ENCODE data around the gene CYP4V2.

CYP4V2 gene

GRCh38 chr4:186189656-186190055, 1.7 kb upstream of the CYP4V2 start:
- DNase-seq: no peak

- peak; percentile 51 for DNase-seq
Observed at GRCh38 chr4:186190581-186191199, 677 bp upstream of the CYP4V2 start.

- DNase-seq: peak; percentile 31
Observed at GRCh38 chr4:186192066-186192612, 772 bp downstream of the CYP4V2 start.

DNA sequence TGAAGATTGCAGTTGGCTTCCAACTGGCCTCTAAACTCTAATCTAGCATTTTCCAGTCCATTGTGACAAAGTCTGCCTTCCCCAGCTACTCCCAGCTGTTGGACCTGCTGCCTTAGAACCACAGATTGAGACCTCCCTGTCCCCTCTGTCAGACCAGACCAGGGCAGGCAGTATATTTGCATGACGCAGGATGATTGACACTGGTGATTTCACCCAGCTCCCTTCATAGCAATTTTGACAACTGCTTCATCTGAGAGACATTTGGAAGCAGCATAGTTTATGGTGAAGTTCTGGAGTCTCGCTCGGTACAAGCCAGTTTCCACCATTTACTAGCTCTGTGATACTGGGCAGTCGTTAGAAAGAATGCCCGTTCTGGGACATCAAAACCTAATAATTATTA, 2.5 kb downstream of the CYP4V2 start:
- DNase-seq: no peak

DNA sequence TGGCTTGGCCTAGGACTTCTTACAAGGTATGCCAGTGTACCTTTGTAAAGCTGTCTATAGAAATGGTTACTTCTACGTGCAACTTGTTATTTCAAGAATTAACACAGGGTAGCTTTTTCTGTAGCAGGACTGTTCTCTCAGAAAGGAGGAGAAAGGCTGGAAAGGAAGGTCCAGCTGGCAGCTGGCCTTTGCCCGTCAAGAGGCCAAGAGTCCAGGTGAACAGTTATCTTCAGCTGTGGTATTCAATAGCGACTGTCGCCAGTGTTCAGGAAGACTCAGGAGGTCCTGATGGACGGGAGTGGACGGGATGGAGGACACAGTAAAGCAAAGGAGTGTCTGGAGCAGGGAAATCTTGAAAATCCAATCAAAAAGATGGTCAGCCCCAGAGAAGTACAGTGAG, 4.7 kb downstream of the CYP4V2 start:
- no peak for DNase-seq

DNA sequence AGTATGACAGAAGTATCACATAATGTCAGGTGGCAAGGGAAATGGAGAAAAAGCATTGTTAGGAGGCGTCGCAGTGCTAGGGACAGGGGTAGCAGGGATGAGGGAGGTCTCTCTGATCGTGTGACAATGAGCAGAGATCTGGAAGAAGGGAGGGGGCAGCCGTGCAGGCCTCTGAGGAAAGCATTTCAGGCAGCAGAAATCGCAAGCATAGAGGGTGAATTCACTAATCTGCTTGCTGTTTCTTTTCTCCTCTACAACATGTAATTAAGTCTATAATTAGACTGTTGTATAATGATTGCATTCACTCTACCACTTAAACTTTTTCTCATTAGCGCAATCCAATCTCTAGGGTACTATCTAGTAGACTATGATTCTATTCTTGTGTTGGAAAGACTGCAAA, 9.1 kb downstream of the CYP4V2 start:
- DNase-seq: no peak

DNA sequence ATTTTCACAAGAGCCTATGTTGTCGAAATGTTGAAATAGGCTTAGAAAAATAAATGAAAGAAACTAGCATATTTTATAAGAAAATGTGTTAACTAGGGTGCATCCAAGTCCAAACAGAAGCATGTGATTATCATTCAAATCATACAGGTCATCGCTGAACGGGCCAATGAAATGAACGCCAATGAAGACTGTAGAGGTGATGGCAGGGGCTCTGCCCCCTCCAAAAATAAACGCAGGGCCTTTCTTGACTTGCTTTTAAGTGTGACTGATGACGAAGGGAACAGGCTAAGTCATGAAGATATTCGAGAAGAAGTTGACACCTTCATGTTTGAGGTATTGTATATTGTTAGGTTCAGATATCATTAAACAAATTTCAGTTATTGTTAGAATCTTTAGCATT, 9.6 kb downstream of the CYP4V2 start:
- DNase-seq: no peak

- DNase-seq: peak; percentile 62
Observed at GRCh38 chr4:186201535-186202230, 10.3 kb downstream of the CYP4V2 start.

DNA sequence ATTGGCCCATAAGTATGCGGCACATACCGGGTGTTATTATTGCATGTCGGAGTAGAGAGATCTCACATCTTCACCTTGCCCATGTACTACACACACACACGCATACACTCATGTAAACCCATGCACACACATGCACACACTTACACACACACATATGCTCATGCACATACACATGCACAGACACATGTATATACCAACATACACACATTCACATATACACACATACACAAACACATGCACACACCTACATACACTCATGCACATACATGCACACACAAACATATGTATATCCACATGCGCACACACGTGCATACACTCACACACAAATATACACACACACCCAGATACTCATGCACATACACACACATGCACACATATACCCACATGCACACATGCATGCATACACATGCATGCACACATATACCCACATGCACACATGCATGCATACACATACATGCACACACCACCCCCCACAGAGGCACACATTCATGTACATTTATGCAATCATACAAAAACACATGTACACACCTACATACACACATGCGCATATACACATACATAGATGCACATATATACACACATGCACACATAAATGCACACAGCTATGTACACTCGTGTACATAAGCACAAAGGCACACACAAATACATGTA, 11.2 kb downstream of the CYP4V2 start:
- no peak for DNase-seq

- no peak for DNase-seq
Observed at GRCh38 chr4:186203406-186203805, 12.0 kb downstream of the CYP4V2 start.

GRCh38 chr4:186204103-186204559, 12.8 kb downstream of the CYP4V2 start:
- DNase-seq: no peak

DNA sequence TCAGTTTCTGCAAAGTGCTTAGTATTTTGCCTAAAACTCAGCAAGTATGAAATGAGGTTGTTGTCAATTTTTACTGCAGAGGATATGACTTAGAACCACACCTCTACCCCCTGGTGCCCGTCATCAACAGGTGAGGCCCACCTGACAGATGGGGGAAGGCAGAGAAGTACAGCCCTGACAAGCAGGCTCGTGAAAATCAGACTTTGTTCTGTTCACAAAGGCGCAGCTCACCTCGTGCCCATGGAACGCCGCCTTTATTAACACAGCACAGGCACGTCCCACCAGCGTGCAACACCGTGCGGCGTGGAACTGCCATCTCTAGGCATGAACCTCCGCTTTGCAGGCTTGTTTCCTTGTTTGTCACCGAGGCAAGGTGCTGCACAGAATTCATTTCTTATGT, 13.3 kb downstream of the CYP4V2 start:
- no peak for DNase-seq

DNA sequence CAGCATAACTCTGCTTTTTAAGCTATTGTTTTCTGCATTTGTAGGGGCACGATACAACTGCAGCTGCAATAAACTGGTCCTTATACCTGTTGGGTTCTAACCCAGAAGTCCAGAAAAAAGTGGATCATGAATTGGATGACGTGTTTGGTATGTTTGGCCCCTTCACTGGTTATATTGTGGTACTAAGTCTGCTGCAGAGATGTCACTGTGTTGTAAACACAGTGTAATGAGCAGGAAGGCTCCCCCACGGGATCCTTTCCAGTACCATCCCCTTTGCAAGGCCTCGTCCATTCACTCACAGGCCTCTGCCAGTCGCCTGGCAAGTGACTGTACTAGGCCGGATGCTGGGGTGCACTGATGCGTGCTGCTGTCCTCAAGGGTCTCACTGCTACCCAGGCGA, 13.8 kb downstream of the CYP4V2 start:
- DNase-seq: no peak

DNA sequence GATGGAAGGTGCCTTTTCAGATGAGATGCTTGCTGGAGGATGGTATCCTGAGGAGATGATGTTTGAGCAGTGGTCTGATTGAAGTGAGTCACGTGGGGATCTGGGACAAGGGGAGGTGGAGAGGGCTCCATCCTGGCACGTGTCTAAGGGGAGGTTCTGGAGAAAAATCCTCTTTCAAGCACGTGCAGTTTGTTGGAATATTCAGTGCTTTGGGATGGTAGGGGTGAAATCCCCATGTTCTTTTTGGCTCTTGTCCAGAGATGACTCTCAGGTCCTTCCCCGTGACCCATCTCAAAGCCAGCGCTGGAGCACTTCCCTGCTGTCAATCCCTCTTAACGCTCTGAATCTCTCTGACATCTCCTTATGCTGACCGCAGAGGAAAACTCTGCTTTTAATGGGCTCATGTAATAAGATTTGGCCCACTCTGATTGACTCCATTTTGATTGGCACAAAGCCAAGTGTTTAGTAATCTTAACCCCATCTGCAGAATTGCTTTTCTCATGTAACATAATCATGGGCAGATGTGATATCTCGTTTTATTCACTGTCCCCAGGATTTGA, 25.2 kb downstream of the CYP4V2 start:
- DNase-seq: no peak

DNA sequence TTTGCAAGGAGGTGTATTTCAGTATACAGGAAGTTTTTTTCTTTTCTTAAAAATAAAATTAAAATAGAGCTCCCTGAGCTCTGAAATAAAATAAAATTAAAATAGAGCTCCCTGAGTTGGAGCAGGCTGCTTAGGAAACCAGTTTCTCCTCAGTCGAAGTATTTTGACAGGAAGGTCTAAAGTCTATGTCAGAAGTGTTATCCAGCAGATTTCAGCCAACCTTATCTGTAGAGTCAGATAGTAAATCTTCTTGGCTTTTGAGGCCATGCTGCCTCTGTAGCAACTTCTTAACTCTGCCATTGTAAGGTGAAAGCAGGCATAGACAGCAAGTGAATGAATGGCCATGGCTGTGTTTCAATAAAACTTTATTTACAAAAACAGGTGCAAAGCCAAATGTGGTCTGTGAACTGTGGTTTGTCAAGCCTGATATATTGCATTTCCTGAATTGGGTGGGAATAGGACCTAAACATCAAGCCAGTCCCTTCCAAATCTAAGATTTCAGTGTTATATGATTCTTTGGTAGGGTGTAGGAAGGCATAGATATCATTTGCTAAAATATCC, 26.4 kb downstream of the CYP4V2 start:
- DNase-seq: no peak

- no peak for DNase-seq
Observed at GRCh38 chr4:186221624-186222023, 30.3 kb downstream of the CYP4V2 start.

GRCh38 chr4:186225848-186226247, 34.5 kb downstream of the CYP4V2 start:
- no peak for DNase-seq

DNA sequence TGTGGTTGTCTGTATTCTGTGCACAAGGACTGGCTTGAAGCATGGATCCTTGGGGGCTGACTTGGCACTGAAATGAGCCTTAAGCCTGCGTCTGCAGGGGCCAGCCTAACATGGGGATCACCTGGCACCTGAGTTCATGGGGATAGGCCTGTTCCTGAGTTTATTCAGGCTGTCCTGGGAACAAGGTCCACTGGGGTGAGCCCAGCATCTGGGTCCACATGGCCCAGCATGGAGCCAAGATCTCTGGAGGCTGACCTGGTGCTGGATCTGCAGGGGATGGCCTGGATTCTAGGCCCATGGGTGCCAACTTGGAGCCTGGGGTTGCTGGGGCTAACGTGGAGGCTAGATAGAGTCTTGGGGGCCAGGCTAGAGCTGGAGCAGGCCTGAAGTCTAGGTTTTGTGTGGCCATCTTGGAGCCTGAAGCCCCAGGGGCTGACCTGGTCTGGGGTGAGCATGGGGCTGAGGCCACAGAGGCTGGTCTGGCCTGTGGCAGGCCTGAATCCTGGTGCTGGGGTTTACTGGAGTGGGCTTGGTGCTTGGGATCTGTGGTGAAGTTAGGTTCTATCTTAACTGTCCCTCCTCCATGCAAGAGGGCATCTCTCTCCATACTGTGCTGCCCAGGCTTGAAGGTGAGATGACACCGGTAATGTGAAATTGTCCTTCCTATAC, 35.3 kb downstream of the CYP4V2 start:
- DNase-seq: no peak

DNA sequence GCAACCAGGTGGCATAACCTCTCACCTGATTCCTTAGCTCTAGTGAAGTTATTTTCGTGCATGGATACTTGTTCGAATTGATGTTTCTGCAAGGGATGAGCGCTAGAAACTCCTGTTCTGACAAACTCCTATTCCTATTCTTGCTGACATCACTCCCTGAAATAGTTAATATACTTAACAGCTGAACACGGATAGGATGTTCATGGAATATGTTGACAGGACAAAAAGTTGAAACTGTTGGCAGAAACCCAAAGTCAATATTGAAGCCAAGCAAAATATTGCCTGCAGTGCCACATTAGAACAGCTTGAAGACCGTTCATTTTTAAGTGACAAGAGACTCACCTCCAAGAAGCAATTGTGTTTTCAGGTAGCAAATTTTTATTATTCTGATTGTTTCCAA, 35.9 kb downstream of the CYP4V2 start, which contains the start of gene KLKB1:
TSS of gene KLKB1 (plus strand) at position 287 of the 400 bp plus-strand sequence. CDS start 689 bp downstream, outside the sequence.
- DNase-seq: no peak

DNA sequence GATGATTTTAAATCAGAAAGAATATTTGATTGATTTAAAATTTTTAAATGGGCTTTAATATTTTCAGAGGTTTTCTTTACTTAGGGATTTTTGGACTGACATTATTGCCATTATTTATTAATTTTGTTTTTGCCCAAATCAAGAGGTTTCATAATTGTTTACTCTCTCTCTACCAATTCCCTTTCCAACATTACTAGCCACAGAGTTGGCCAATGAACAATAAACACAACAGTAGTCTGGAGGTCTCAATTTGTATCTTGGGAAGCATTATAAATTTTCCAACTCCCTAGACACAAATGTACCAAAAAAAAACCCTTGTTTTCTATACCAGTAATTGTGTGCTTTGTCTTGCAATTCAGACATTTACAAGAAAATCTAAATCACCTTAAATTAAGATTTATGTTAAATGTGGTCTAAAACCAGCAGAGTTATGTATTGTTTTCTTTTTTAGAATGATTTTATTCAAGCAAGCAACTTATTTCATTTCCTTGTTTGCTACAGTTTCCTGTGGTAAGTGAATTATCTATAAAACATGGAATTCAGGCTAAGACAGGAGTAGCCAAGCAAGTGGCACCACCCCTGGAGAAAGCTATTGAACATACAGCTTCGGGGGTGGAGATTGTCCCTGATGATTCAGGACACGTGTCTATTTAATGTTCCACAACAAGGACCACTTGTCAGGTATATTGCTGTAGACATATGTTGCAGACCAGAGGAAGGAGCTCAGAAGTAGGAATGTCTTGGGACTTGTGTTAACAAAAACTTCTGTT, 36.6 kb downstream of the CYP4V2 start:
- no peak for DNase-seq

- no peak for DNase-seq
Observed at GRCh38 chr4:186228514-186228894, 37.1 kb downstream of the CYP4V2 start.

DNA sequence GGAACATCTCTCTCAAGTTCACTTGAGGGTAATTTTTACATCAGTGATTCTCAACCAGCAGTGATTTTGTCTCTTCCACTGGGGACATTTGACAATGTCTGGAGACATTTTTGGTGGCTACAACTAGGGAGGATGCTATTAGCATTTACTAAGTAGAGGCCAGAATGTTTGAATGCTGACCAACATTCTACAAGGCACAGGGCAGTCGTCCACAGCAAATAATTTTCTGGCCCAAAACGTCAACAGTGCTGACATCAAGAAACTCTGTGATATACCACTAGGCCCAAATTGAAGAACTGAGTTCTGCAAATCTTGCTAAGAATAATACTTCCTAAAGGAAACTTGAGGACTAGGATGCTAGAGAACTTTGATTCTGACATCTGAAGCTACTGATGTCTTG, 43.0 kb downstream of the CYP4V2 start:
- no peak for DNase-seq
